HCEC 1CT (cell line): ENCODE measurements around the gene INTS4.
"Not testable (repeated sequence)": the region's sequence is repeated elsewhere in the genome, so short reads cannot be mapped to it uniquely, and the experiment has no call there.

ENCODE experiments used
- DNase-seq: peaks from one replicate; pipeline ENCODE4 v3.0.0-alpha.2; 2017

The INTS4 gene

DNA sequence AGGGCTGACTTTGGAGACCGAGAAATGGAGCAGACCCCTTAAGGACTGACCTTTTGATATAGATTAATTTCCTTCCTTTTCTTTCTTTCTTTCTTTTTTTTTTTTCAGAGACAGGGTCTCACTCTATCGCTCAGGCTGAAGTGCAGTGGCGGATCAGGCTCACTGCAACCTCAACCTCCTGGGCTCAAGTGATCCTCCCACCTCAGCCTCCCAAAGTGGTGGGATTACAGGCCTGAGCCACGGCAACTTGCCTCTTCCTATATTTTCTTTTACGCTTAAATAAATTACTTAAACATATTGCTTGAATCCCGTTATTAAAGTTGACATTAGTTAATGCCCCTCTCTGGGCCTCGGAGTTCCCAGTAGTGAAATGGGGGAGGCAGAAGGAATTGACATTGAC is 29.0 kb upstream of the INTS4 start:
- DNase-seq, result no peak

DNA sequence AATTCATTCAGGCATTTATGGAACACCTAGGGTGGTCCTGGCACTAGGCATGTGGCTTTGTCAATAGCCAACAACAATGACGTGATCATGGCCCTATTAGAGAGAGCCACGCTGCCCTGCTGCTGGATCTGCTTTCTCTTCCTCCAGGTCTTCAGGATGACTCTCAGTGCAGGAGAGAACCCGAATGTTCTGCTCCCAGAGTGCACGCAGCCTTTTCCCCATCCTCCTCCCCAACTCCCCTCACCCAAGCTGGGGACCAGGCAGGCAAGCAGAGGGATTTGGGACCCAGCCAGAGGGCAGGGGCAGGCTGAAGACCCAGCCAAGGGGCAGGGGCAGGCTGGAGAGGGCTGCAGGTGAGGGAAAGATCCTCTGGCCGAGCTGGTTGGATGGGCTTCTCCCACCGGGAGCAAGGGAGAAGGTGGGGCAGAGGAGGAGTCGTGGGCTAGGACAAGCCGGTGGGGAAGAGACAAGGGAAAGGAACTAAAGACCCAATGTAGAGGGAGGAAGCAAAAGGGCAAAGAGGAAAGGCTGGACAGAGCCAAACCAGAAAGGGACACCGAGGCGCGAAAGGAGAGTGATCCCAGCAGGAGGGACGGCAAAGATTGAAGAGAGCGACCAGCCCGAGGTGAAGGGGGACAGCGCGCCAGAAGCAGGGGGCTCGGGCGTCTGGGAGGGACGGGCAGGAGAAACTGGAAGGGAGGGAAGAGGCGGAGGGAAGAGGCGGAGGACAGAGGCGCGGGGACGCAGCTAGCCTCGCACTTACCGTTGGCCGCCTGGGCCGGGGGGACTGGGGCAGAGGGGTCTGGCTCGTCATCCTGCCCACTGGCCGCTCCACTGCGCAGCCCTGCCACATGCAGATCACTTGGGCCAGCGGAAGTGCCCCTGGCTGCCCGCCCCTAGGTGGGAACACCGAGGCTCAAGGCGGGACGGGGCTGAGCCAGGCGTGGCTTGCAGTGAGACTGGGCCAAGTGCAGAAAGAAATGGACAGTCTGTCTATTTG is 28.2 kb upstream of the INTS4 start, which contains the start of gene KCTD14:
TSS of gene KCTD14 (minus strand) at position 880 of the 1,000 bp plus-strand sequence. CDS start at position 853, 27 bp downstream.
- DNase-seq, result no peak

DNA sequence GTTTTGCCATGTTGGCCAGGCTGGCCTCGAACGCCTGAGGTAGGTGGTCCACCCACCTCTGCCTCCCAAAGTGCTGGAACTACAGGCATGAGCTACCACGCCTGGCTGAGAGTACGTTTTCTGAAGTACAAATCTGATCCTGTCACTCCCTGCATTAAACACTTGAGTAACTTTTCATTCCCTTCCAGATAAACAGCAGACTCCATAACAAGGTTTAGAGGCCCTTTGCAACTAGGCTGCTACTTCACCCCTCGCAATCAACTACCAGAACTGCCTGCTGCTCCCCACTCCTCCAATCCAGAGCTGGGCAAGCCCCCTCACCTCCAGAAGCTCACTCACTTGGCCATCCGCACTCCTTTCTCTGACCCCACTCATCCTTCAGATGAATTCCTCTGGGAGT is 27.1 kb upstream of the INTS4 start:
- DNase-seq, result no peak

DNA sequence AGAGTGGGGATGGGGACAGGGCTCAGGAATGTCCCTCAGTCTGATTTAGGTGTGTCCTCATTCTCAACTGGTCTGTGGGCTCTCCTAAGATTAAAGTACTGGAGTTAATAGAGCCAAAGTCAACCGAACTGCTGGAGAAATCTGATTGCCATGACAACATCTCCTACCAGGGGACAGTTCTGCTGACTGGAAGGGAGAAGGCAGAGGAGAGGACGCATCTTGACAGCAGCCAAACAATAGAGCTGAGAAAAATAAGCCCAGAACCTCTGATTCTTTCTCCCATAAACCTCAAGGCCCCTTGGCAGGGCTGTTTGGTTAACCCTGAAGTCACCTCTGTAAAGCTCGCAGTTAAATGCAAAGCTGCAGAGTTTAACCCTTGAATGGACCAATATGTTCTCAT is 25.8 kb upstream of the INTS4 start:
- DNase-seq, result no peak

DNA sequence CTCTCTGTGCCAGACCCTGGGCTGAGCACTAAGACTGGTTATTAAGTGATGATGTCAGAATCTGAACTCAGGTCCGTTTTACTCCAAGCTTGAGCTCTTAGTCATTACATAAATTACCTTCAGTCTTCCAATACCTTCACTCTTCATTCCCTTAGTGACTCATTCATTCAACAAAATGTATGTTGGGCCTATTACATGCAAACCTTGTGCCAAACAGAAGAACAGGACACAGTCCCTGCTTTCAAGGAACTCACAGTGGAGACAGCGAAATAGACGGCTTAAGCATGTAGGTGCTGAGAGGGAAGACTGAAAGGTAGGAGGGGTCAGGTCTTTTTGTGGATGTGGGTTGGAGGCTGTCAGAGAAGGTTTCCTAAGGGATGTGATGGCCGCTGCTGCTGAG is 25.3 kb upstream of the INTS4 start:
- no peak for DNase-seq

DNA sequence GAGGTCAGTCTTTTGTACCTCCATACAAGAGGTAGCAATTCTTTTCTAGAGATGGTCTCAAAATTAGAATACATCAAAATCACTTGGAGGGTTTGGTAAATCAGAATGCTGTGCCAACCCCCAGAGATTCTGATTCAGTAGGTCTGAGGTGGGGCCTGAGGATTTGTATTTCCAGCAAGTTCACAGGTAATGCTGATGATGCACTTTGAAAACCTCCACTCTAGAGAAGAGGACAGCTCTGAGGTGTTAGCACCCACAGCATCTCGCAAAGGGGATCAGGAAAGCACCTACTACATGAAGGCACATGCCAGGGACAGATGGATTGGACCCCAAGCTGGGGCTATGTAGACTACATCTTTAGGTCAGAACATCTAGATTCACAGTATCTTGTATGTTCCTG is 21.4 kb upstream of the INTS4 start:
- no peak for DNase-seq

DNA sequence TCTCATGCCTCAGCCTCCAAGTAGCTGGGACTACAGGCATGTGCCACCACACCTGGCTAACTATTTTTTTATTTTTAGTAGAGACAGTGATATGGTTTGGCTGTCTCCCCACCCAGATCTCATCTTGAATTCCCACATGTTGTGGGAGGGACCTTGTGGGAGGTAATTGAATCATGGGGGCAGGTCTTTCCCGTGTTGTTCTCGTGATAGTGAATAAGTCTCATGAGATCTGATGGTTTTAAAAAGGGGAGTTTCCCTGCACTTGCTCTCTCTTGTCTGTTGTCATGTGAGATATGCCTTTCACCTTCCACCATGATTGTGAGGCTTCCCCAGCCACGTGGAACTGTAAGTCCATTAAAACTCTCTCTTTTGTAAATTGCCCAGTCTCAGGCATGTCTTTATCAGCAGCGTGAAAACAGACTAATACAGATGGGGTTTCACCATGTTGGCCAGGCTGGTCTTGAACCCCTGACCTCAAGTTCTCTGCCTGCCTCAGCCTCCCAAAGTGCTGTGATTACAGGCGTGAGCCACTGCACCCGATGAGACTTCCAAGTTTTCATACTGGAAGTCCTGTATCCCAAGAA is 20.6 kb upstream of the INTS4 start:
- DNase-seq, result not testable (repeated sequence)

DNA sequence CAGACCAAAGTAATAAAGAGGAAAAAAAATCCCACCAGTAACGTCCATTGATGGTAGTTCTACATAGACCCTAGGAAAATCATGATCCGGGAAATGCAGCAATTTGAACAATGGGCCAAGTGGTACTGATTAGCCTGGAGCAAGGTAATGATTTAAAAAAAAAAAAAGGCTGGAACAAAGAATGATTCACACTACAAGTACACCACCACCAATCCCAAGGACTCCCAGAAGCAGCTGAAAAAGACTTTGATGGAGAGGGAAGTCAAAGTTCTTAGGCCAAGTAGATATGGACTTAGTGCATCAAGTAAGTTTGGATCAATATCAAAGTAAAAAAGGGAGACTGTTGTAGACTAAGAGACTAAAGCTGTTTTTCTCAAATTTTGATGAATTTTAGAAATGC is 16.8 kb upstream of the INTS4 start:
- DNase-seq, result no peak

DNA sequence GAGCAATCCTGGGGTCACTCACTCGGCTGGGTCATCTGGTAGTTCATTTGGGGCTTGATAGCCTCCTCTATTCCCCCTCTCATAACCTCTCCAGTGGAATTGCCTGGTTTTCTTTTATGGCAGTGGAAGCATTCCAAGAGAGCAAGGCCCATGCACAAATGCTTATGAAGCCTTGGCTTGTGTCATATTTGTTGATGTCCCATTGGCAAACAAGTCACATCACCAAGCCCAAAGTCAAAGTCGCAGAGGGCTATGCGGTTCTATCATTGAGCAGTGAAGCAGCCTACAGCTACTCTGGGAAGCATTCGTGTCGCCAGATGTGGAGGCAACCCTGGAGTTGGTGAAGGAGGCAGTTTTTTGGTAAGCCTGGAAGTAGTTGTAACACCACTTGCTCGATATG is 16.3 kb upstream of the INTS4 start:
- no peak for DNase-seq

DNA sequence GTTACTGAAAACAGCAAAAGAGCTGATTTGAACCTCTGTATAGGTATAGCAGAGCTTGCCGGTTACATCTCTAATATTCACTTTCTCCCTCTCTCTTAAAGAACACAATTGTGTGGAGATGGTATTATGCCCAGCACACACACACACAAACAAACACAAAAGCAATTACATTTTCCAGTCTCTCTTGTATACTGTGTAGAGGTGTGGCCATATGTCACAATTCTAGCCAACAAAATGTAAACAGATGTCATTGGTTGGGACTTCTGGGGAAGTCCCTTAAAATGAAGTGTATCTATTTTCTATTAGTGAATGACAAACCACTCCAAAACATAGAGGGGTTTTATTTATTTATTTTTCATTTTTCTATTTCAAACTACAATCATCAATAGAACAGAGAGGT is 15.8 kb upstream of the INTS4 start:
- no peak for DNase-seq

DNA sequence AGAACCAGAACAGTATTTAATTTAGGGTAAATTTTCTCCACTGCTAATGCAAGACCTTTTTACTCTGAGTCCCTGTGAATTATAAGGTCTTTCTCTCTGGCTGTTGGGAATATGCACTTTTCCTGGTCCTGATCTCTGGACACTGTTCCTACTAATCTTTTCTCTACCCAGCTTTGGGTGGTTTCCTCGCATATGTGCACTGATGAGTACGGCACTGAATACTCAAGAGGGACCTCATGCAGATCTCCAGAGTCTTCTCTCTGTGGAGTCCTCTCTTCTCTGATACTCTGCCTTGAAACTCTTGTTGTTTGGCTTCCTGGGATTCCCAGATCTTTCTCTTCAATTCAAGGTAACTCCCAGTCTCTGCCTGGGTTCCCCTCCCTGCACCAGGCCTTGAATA is 14.6 kb upstream of the INTS4 start:
- no peak for DNase-seq

DNA sequence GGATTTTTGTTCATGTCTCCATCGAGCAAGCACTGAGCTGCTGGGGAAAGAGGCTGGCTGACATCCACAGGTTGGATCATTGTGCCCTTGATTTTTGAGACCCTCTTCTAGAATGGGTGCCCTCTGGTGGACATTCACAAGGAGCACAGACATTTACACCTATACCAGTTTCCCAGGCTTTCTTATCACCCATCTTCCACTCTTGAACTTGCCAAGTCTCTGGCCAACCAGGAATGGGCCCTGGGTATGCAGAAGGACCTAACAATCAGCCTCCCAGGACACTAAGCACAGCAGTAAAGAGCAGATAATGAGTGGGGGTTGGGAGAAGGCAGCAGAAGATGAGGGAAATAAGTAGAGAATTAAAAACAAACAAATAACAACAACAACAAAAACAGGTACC is 5.7 kb upstream of the INTS4 start:
- DNase-seq, result peak; percentile 67

DNA sequence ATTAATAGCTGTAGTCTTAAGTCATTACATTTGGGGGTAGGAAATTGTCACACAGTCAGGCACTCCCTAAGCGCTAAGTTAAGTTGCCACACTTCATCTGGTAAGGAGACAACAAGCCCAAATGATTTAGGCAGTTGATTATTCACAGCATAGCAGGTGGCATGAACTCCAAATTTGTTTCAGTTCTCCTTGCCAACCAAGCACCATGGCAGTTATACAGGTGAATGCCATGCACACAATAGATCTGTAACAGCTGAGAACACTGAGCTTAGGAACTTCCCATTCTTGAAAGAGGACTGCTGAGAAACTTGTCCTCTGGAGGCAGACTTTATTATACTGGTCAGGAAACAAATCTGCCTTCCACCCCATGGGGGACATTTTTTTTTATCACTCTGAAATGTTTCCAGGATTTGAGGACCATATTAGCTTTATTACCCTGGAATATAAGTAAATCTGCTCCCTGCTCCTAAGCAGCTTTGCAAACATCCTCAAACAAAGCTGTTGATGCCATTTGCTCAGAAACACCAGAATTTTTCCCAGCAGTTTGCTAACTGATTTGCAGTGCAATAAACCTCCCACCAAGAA is 5.1 kb upstream of the INTS4 start:
- DNase-seq, result no peak

DNA sequence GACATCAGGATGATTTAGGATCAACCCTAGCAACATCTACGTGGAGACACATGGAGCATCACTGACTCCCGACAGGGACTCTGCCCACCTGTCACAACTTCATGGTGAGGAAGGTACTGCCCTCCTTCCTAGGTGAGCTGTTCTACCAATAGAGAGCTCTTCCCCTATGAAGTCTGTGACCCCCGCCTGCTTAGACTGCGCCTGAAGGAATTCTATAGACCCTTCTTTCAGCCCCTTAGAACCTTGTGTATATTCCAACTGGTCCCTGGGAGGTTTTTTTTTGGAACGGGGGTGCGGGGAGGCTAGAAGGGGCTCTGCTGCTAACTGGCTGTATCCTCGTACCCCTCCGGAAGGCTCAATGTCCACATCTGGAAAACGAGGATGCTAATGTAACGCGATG is 566 bp downstream of the INTS4 start:
- no peak for DNase-seq

DNA sequence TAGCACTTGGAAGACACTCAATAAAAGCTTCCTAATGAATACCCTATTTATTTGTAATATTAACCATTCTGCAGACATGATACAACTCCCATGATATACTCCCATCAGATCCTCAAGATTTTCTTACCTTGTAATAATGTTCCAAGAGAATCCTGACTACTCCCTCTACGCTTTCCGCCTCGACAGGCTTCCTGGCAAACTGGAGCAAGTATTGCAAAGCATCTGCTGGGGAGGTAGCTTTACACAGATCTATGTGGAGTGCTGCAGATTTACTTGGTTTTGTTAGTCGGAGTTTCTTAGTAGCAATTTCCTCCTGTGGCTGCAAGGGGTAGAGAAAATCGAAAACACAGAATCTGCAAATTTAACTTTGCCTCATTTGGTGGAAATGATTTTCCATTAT is 3.5 kb downstream of the INTS4 start:
- no peak for DNase-seq

DNA sequence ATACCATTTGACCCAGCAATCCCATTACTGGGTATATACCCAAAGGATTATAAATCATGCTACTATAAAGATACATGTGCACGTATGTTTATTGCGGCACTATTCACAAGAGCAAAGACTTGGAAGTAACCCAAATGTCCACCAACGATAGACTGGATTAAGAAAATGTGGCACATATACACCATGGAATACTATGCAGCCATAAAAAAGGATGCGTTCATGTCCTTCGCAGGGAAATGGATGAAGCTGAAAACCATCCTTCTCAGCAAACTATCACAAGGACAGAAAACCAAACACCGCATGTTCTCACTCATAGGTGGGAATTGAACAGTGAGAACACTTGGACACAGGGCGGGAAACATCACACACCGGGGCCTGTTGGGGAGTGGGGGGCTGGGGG is 8.0 kb downstream of the INTS4 start:
- DNase-seq, result not testable (repeated sequence)

DNA sequence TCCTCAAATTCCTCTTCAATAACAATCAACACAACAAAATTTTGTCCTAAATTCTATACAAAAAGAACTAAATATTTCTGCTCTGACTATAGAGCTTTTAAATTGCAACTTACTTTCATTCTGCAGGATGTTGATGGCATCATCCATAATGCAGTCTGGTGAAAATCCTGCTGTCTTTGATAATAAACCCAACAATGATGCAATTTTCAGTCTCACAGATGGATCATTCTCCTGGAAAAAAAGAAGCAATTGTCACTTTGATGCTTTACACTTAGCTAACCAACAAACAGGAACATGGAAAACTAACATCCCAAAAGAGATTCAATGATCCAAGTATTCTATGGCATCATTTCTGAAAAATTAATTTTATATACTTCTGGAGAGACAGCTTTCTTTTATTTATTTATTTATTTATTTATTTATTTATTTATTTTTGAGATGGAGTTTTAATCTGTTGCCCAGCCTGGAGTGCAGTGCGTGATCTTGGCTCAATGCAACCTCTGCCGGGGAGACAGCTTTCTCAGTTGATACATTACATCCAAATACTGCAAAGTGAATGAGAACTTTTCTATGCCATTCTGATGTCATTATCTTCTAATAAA is 13.0 kb downstream of the INTS4 start:
- no peak for DNase-seq

DNA sequence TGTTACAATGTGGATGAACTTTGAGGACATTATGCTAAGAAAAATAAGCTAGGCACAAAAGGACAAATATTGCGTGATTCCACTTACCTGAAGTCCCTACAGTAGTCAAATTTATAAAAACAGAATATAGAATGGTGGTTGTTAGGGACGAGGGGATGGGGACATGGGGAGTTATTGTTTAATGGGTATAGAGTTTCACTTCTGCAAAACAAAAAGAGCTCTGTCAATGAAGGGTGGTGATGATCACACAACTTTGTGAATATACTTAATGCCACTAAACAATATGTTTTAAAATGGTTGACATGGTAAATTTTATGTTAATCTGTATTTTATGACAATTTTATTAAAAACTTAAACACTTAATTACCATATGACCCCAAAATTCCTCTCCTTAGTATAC is 26.1 kb downstream of the INTS4 start:
- DNase-seq, result no peak

DNA sequence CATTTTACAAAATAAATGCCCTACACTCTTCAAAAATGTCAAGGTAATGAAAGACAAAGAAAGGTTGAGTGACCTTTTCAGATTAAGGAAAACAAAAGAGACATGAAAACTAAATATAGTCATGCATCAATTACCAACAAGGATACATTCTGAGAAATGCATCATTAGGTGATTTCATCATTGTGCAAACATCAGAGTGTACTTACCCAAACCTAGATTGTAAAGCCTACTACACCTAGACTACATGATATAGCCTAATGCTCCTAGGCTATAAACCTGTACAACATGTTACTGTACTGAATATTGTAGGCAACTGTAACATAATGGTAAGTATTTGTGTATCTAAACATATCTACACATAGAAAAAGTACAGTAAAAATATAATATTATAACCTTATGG is 26.7 kb downstream of the INTS4 start:
- no peak for DNase-seq

DNA sequence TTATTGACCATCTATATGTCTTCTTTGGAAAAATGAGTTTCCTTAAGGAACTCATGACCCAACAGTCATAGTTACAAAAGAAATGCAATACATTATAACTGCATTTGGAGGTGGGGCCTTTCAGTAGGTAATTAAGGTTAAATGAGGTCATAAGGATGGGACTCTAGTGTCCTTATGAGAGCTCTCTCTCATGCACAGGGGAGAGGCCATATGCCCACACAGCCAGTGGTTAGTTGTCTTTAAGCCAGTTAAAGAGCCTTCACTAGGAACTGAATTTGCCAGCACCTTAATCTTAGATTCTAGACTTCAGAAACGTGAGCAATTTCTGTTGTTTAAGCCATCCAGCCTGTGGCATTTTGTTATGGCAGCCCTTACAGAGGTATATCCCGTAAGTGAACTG is 27.3 kb downstream of the INTS4 start:
- no peak for DNase-seq

DNA sequence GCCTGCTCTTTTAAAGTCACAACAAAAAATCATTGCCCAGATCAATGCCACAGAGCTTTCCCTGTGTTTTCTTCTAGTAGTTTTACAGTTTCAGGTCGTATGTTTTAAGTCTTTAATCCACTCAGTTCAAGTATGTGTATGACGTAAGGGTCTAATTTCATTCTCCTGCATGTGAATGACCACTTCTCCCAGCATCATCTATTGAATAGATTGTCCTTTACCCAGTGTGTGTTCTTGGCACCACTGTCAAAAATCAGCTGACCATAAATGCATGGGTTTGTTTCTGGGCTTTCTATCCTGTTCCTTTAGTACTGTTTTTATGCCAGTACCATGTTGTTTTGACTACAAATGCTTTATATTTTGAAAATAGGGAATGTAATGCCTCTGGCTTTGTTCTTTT is 28.1 kb downstream of the INTS4 start:
- no peak for DNase-seq

DNA sequence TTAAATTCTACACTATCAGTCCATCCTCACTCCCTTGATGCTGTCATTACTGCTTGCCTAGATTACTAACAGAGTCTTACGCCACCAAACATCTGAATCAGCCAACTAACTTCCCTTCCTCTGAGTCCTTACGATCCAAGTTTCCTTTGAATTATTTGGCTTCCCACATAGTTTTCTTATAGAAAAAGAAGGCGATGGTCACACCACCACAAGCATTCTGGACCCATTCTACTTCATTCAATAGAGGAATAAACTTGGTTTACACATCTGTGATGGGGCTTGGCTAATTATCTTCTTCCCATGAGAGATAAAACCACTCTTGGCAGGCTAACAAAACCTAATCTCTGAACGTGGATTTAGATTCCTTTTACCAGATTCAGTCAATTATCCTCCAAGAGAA is 35.0 kb downstream of the INTS4 start:
- peak; percentile 7 for DNase-seq

DNA sequence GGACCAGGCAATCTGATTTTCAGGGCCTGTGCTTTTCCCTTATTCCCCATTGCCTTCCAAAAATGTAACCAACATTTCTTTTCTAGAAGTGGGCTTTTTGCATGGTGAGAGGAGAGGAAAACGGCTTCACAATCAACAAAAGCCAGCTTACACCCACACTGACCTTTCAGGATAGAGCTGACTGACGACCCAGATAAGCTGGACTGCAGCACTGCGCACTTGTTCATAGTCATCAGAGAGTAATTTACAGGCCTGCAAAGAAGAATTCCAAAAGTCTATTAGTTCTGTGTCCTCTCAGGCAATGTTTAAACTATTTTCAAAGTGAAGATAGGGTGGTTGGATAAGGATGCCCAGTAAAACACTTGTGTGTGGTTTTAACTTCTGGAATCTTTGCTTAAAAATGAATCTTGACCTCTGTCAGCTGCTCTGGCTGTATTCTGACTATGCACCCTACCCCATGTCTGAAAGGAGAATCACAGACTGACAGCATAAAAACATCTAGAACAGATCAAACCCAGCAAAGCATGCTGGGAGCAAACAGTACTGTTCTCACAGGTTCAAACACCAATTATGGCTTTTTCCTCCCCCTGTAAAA is 35.8 kb downstream of the INTS4 start:
- not testable (repeated sequence) for DNase-seq
